ENCODE results near the gene ATP1A2. TPM values are rescaled to one million over a fixed set of nuclear protein-coding genes. Genes with fewer than 3 reads are reported as not detected.

The ATP1A2 gene
- total and polyA plus RNA-seq, 10 of the 15 experiments (the other 5 are each of a cell fraction or from before 2014, with no cell fraction given) = 0.15 TPM; not detected in 9

DNA sequence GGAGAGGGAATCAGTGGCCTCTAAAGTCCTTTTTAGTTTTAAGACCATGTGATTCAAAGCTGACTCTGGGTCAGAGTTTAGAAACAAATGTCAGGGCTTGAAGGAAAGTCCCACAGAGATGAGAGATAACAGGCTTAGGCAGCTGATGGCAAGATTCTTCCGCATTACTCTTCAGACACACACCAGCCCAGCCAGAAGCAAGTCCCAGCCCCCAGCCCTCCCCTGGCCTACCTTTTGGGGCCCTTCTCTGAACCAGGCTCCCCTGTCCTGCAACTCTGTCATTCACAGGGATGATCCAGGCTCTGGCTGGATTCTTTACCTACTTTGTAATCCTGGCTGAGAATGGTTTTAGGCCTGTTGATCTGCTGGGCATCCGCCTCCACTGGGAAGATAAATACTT is 61.7 kb downstream of the ATP1A2 start:
- Histone ChIP-seq H3K4me3 (no peak overlapping the region), H3K79me2 (ENCODE audit: control insufficient read depth, insufficient read depth, low read length) (no peaks in the 10 kb centered on the region), H3K27ac (ENCODE audit: control insufficient read depth, insufficient read depth) (no peak overlapping the region), H3K36me3 (ENCODE audit: control insufficient read depth in 2 of 2, insufficient read depth in 2 of 2, low read length in 1 of 2) (no peaks in the 10 kb centered on the region), H2AFZ (ENCODE audit: control insufficient read depth, low read depth, low read length) (no peak overlapping the region; the same call in 1 of the 2 replicates), H3K9me3 (replicated peaks; ENCODE audit: control insufficient read depth, insufficient read depth, low read length) (no peaks in the 10 kb centered on the region), H3K4me2 (ENCODE audit: control insufficient read depth, insufficient read depth) (no peak overlapping the region), H3K27me3 (replicated peaks in 1 of 2; ENCODE audit: control insufficient read depth in 2 of 2, insufficient read depth in 2 of 2, low read length in 1 of 2) (no peaks in the 10 kb centered on the region; a peak in 2 of 4 replicates), H4K20me1 (ENCODE audit: control insufficient read depth, insufficient read depth) (no peaks in the 10 kb centered on the region), H3K9ac (ENCODE audit: control insufficient read depth, insufficient read depth, low read length) (no peak overlapping the region), H3K4me1 (ENCODE audit: control insufficient read depth, insufficient read depth, low read length) (no peaks in the 10 kb centered on the region; the same call in 1 of the 2 replicates)
- ChIA-PET SMC1A (ENCODE audit: uncharacterized antibody, unreplicated experiment) (interaction anchor here (1.1 to 1.3 kb wide), 2 partner anchors 13 to 75 kb away, joined by 3 to 4 read pairs; partner anchors contain the start of gene CASQ1), POLR2A (no interaction called here), RAD21 (ENCODE audit: unreplicated experiment) (interaction anchor here (0.9 to 1.7 kb wide), 2 partner anchors 8 to 15 kb away, joined by 3 to 4 read pairs; no protein-coding TSS in a partner anchor), CTCF (interaction anchor here (1.0 to 1.5 kb wide), 3 partner anchors 15 to 75 kb away, joined by 4 to 6 read pairs (median 5); no protein-coding TSS in a partner anchor)
- no peak for FAIRE-seq
- in situ Hi-C loops (cut with MboI) = no loop called here
- intact Hi-C loops (cut with micrococcal nuclease; ENCODE audit: unreplicated experiment) = no loop called here
- ATAC-seq = peak; percentile 68
- no peak for DNase-seq (ENCODE audit: low read depth, low spot score)
- BruUV-seq (replicated peaks) = no TSS peak
- 64% methylated on average over 2 of the region's 2 CpGs for WGBS (ENCODE audit: insufficient coverage, insufficient replicate concordance, low lambda C conversion rate, missing lambda C conversion rate)
- TF ChIP-seq HDAC2 (IDR thresholded peaks at IDR 0.05) (no peak), RAD51 (IDR thresholded peaks at IDR 0.05) (0 out of 2 replicates have a peak, but pooled peaks have one; percentile 22), NFYA (IDR thresholded peaks at IDR 0.05; ENCODE audit: borderline replicate concordance, low read depth, low read length) (no peak), POLR2A (IDR thresholded peaks at IDR 0.05; ENCODE audit: low read depth, low read length) (0 out of 2 replicates have a peak, but pooled peaks have one; percentile 25)
- TF ChIP-seq, protein P1, sequence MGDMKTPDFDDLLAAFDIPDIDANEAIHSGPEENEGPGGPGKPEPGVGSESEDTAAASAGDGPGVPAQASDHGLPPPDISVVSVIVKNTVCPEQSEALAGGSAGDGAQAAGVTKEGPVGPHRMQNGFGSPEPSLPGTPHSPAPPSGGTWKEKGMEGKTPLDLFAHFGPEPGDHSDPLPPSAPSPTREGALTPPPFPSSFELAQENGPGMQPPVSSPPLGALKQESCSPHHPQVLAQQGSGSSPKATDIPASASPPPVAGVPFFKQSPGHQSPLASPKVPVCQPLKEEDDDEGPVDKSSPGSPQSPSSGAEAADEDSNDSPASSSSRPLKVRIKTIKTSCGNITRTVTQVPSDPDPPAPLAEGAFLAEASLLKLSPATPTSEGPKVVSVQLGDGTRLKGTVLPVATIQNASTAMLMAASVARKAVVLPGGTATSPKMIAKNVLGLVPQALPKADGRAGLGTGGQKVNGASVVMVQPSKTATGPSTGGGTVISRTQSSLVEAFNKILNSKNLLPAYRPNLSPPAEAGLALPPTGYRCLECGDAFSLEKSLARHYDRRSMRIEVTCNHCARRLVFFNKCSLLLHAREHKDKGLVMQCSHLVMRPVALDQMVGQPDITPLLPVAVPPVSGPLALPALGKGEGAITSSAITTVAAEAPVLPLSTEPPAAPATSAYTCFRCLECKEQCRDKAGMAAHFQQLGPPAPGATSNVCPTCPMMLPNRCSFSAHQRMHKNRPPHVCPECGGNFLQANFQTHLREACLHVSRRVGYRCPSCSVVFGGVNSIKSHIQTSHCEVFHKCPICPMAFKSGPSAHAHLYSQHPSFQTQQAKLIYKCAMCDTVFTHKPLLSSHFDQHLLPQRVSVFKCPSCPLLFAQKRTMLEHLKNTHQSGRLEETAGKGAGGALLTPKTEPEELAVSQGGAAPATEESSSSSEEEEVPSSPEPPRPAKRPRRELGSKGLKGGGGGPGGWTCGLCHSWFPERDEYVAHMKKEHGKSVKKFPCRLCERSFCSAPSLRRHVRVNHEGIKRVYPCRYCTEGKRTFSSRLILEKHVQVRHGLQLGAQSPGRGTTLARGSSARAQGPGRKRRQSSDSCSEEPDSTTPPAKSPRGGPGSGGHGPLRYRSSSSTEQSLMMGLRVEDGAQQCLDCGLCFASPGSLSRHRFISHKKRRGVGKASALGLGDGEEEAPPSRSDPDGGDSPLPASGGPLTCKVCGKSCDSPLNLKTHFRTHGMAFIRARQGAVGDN (IDR thresholded peaks at IDR 0.05) = peak; percentile 55; the same call in 1 of the 2 replicates
